ENCODE results near the gene CLIP4. TPM values are rescaled to one million over a fixed set of nuclear protein-coding genes. Genes with fewer than 3 reads are reported as not detected.

The CLIP4 gene
- total and polyA plus RNA-seq, 2 of the 13 experiments (the other 11 are each of a cell fraction or from before 2014, with no cell fraction given), result 0.46 to 0.49 TPM

GRCh38 chr2:29073933-29074332, 41.3 kb upstream of the CLIP4 start:
- DNase-seq (ENCODE audit: low spot score) (no peak), ATAC-seq (no peak), FAIRE-seq (no peak)
- no peak overlapping the region for H2AFZ ChIP-seq (ENCODE audit: low read length)
- intact Hi-C loops (cut with micrococcal nuclease; ENCODE audit: unreplicated experiment) (no loop called here), in situ Hi-C loops (cut with HindIII; ENCODE audit: extremely low pct_ligation_motif_present, low pct_unique_long_range_greater_than_20kb) (no loop called here)
- no TSS peak for BruUV-seq (replicated peaks)
- no peak overlapping the region for H3K4me3 ChIP-seq (replicated peaks in 1 of 3; ENCODE audit: insufficient read depth in 1 of 3, low read depth in 2 of 3, low read length in 3 of 3)
- WGBS (ENCODE audit: low lambda C conversion rate), result 14% methylated on average over 4 of the region's 4 CpGs
- no peaks in the 10 kb centered on the region for H3K36me3 ChIP-seq (replicated peaks in 1 of 2; ENCODE audit: control insufficient read depth in 1 of 2, insufficient read depth in 2 of 2, low read length in 2 of 2)
- peaks cover 7 to 64% of the 10 kb centered on the region in 2 experiments for H3K27me3 ChIP-seq (ENCODE audit: control insufficient read depth in 1 of 2, insufficient read depth in 2 of 2, low read length in 2 of 2)
- H3K9ac ChIP-seq (ENCODE audit: insufficient read depth, low read depth, low read length), result no peak overlapping the region
- H4K20me1 ChIP-seq (ENCODE audit: insufficient read depth, low read length), result no peaks in the 10 kb centered on the region
- H3K4me1 ChIP-seq (ENCODE audit: insufficient read depth, low read length), result no peaks in the 10 kb centered on the region
- no peak for TF ChIP-seq FOXA3 (CRISPR knock-in tag; IDR thresholded peaks at IDR 0.05)
- no peak for TF ChIP-seq ZNF33B (CRISPR knock-in tag; IDR thresholded peaks at IDR 0.05)
- no peak for TF ChIP-seq ELF1 (CRISPR knock-in tag; IDR thresholded peaks at IDR 0.05)
- no peak for TF ChIP-seq CENPT (CRISPR knock-in tag; IDR thresholded peaks at IDR 0.05; ENCODE audit: low read depth)
- no peak for TF ChIP-seq FOXA1 (IDR thresholded peaks at IDR 0.05)
- no peak for TF ChIP-seq FOXA1 (CRISPR knock-in tag; IDR thresholded peaks at IDR 0.05)
- no peak for TF ChIP-seq ZNF235 (CRISPR knock-in tag; IDR thresholded peaks at IDR 0.05; ENCODE audit: borderline replicate concordance)
- TF ChIP-seq, protein P1, sequence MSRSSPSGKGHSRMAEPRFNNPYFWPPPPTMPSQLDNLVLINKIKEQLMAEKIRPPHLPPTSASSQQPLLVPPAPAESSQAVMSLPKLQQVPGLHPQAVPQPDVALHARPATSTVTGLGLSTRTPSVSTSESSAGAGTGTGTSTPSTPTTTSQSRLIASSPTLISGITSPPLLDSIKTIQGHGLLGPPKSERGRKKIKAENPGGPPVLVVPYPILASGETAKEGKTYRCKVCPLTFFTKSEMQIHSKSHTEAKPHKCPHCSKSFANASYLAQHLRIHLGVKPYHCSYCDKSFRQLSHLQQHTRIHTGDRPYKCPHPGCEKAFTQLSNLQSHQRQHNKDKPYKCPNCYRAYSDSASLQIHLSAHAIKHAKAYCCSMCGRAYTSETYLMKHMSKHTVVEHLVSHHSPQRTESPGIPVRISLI (CRISPR knock-in tag; IDR thresholded peaks at IDR 0.05; ENCODE audit: borderline replicate concordance), result no peak
- TF ChIP-seq NR2F2 (IDR thresholded peaks at IDR 0.05; ENCODE audit: borderline replicate concordance, low read depth), result no peak
- no peak for TF ChIP-seq ZNF275 (CRISPR knock-in tag; IDR thresholded peaks at IDR 0.05; ENCODE audit: borderline replicate concordance)
- TF ChIP-seq, protein P2, sequence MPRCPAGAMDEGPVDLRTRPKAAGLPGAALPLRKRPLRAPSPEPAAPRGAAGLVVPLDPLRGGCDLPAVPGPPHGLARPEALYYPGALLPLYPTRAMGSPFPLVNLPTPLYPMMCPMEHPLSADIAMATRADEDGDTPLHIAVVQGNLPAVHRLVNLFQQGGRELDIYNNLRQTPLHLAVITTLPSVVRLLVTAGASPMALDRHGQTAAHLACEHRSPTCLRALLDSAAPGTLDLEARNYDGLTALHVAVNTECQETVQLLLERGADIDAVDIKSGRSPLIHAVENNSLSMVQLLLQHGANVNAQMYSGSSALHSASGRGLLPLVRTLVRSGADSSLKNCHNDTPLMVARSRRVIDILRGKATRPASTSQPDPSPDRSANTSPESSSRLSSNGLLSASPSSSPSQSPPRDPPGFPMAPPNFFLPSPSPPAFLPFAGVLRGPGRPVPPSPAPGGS (CRISPR knock-in tag; IDR thresholded peaks at IDR 0.05), result no peak
- no peak for TF ChIP-seq NR1H2 (CRISPR knock-in tag; IDR thresholded peaks at IDR 0.05; ENCODE audit: borderline replicate concordance, low read depth)
- no peak for TF ChIP-seq ZNF121 (CRISPR knock-in tag; IDR thresholded peaks at IDR 0.05)
- TF ChIP-seq SOX5 (CRISPR knock-in tag; IDR thresholded peaks at IDR 0.05; ENCODE audit: borderline replicate concordance), result no peak
- no peak for TF ChIP-seq ATAD3A (CRISPR knock-in tag; IDR thresholded peaks at IDR 0.05)
- no peak for TF ChIP-seq NFRKB (IDR thresholded peaks at IDR 0.05)
- no peak for TF ChIP-seq CREB1 (IDR thresholded peaks at IDR 0.05)
- no peak for TF ChIP-seq CREB1 (CRISPR knock-in tag; IDR thresholded peaks at IDR 0.05)
- TF ChIP-seq, protein P3, sequence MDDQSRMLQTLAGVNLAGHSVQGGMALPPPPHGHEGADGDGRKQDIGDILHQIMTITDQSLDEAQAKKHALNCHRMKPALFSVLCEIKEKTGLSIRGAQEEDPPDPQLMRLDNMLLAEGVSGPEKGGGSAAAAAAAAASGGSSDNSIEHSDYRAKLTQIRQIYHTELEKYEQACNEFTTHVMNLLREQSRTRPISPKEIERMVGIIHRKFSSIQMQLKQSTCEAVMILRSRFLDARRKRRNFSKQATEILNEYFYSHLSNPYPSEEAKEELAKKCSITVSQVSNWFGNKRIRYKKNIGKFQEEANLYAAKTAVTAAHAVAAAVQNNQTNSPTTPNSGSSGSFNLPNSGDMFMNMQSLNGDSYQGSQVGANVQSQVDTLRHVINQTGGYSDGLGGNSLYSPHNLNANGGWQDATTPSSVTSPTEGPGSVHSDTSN (CRISPR knock-in tag; IDR thresholded peaks at IDR 0.05; ENCODE audit: borderline replicate concordance), result no peak
- TF ChIP-seq KLF13 (CRISPR knock-in tag; IDR thresholded peaks at IDR 0.05), result no peak
- H3K79me2 ChIP-seq (ENCODE audit: insufficient read depth, low read length), result no peaks in the 10 kb centered on the region
- H3K9me3 ChIP-seq (ENCODE audit: low read length), result no peaks in the 10 kb centered on the region
- POLR2A ChIA-PET, result no interaction called here
- no peak overlapping the region for H3K27ac ChIP-seq (ENCODE audit: extremely low read length, insufficient read depth, low read length)
- CTCF ChIA-PET (ENCODE audit: low intra/inter-chr PET ratio, low total read pairs), result no interaction called here
- no peak overlapping the region for H3K4me2 ChIP-seq (ENCODE audit: low read depth, low read length)
